Measurements from ENCODE around the gene OGN.
"Not testable (repeated sequence)": the region's sequence is repeated elsewhere in the genome, so short reads cannot be mapped to it uniquely, and the experiment has no call there.

The OGN gene

GRCh38 chr9:92432350-92432749, 28.0 kb upstream of the OGN start:
- H3K36me3 ChIP-seq (ENCODE audit: insufficient read depth, low read length), result no peaks in the 10 kb centered on the region
- TF ChIP-seq POLR2AphosphoS5 (IDR thresholded peaks at IDR 0.05; ENCODE audit: borderline replicate concordance, low read depth, low read length) (no peak), FOXP2 (optimal IDR thresholded peaks at IDR 0.05; ENCODE audit: control extremely low read depth, extremely low read length, insufficient read depth) (no peak), EZH2 (IDR thresholded peaks at IDR 0.05) (no peak)
- no peaks in the 10 kb centered on the region for H3K9me3 ChIP-seq (ENCODE audit: low read depth, low read length)
- DNase-seq (ENCODE audit: low read depth, low spot score), result no peak
- H3K27ac ChIP-seq, result peak overlapping the region; percentile 5; the same call in 1 of the 2 replicates
- no peak overlapping the region for H3K9ac ChIP-seq (ENCODE audit: insufficient read length)
- no peak overlapping the region for H3K4me3 ChIP-seq

GRCh38 chr9:92429836-92430235, 25.5 kb upstream of the OGN start:
- Histone ChIP-seq H3K4me3 (no peak overlapping the region), H3K9me3 (ENCODE audit: low read depth, low read length) (no peaks in the 10 kb centered on the region), H3K9ac (ENCODE audit: insufficient read length) (no peak overlapping the region), H3K36me3 (ENCODE audit: insufficient read depth, low read length) (no peaks in the 10 kb centered on the region), H3K27ac (no peak overlapping the region)
- DNase-seq (ENCODE audit: low read depth, low spot score), result no peak
- TF ChIP-seq FOXP2 (optimal IDR thresholded peaks at IDR 0.05; ENCODE audit: control extremely low read depth, extremely low read length, insufficient read depth), result no peak
- TF ChIP-seq POLR2AphosphoS5 (IDR thresholded peaks at IDR 0.05; ENCODE audit: borderline replicate concordance, low read depth, low read length), result no peak
- TF ChIP-seq EZH2 (IDR thresholded peaks at IDR 0.05), result no peak

GRCh38 chr9:92426501-92427145, 22.2 kb upstream of the OGN start:
- no peak overlapping the region for H3K9ac ChIP-seq (ENCODE audit: insufficient read length)
- H3K4me3 ChIP-seq, result no peak overlapping the region
- DNase-seq (ENCODE audit: low read depth, low spot score), result no peak
- no peaks in the 10 kb centered on the region for H3K36me3 ChIP-seq (ENCODE audit: insufficient read depth, low read length)
- TF ChIP-seq EZH2 (IDR thresholded peaks at IDR 0.05), result no peak
- peak overlapping the region; percentile 95; the same call in 1 of the 2 replicates for H3K27ac ChIP-seq
- no peaks in the 10 kb centered on the region for H3K9me3 ChIP-seq (ENCODE audit: low read depth, low read length)

GRCh38 chr9:92425474-92425873, 21.1 kb upstream of the OGN start:
- Histone ChIP-seq H3K9ac (ENCODE audit: insufficient read length) (peak overlapping the region; percentile 60), H3K36me3 (ENCODE audit: insufficient read depth, low read length) (no peaks in the 10 kb centered on the region), H3K4me3 (peak overlapping the region; percentile 42), H3K27ac (peak overlapping the region; percentile 95), H3K9me3 (ENCODE audit: low read depth, low read length) (no peaks in the 10 kb centered on the region)
- no peak for DNase-seq (ENCODE audit: low read depth, low spot score)
- TF ChIP-seq EZH2 (IDR thresholded peaks at IDR 0.05), result no peak
- no peak for TF ChIP-seq POLR2AphosphoS5 (IDR thresholded peaks at IDR 0.05; ENCODE audit: borderline replicate concordance, low read depth, low read length)
- no peak for TF ChIP-seq FOXP2 (optimal IDR thresholded peaks at IDR 0.05; ENCODE audit: control extremely low read depth, extremely low read length, insufficient read depth)

GRCh38 chr9:92424340-92424739, 20.0 kb upstream of the OGN start, which contains the start of gene OMD:
Gene OMD (minus strand): TSS chr9:92424471. CDS start chr9:92417558, 6,913 bp downstream.
- Histone ChIP-seq H3K4me3 (peak within 1 kb of the TSS; percentile 48), H3K9me3 (ENCODE audit: low read depth, low read length) (no peaks in the 10 kb centered on the region), H3K9ac (ENCODE audit: insufficient read length) (peak within 1 kb of the TSS; percentile 60), H3K27ac (peak within 1 kb of the TSS; percentile 95), H3K36me3 (ENCODE audit: insufficient read depth, low read length) (no peaks in the 10 kb centered on the region)
- TF ChIP-seq EZH2 (IDR thresholded peaks at IDR 0.05) (no peak), FOXP2 (optimal IDR thresholded peaks at IDR 0.05; ENCODE audit: control extremely low read depth, extremely low read length, insufficient read depth) (no peak), POLR2AphosphoS5 (IDR thresholded peaks at IDR 0.05; ENCODE audit: borderline replicate concordance, low read depth, low read length) (no peak)
- no peak for DNase-seq (ENCODE audit: low read depth, low spot score)

- TF ChIP-seq EZH2 (IDR thresholded peaks at IDR 0.05), result no peak
- no peak for TF ChIP-seq FOXP2 (optimal IDR thresholded peaks at IDR 0.05; ENCODE audit: control extremely low read depth, extremely low read length, insufficient read depth)
- no peak for TF ChIP-seq POLR2AphosphoS5 (IDR thresholded peaks at IDR 0.05; ENCODE audit: borderline replicate concordance, low read depth, low read length)
- Histone ChIP-seq H3K9me3 (ENCODE audit: low read depth, low read length) (no peaks in the 10 kb centered on the region), H3K36me3 (ENCODE audit: insufficient read depth, low read length) (no peaks in the 10 kb centered on the region), H3K9ac (ENCODE audit: insufficient read length) (no peak overlapping the region), H3K4me3 (0 out of 2 replicates have a peak overlapping the region, but pooled peaks have one; percentile 1), H3K27ac (peak overlapping the region; percentile 84; the same call in 1 of the 2 replicates)
- no peak for DNase-seq (ENCODE audit: low read depth, low spot score)
These were observed 19.2 kb upstream of the OGN start for GRCh38 chr9:92423612-92424011.

GRCh38 chr9:92422611-92423338, 18.4 kb upstream of the OGN start:
- no peak overlapping the region for H3K27ac ChIP-seq
- no peaks in the 10 kb centered on the region for H3K36me3 ChIP-seq (ENCODE audit: insufficient read depth, low read length)
- TF ChIP-seq POLR2AphosphoS5 (IDR thresholded peaks at IDR 0.05; ENCODE audit: borderline replicate concordance, low read depth, low read length) (no peak), EZH2 (IDR thresholded peaks at IDR 0.05) (no peak), FOXP2 (optimal IDR thresholded peaks at IDR 0.05; ENCODE audit: control extremely low read depth, extremely low read length, insufficient read depth) (no peak)
- no peaks in the 10 kb centered on the region for H3K9me3 ChIP-seq (ENCODE audit: low read depth, low read length)
- no peak overlapping the region for H3K4me3 ChIP-seq
- no peak overlapping the region for H3K9ac ChIP-seq (ENCODE audit: insufficient read length)
- DNase-seq (ENCODE audit: low read depth, low spot score), result no peak

- no peaks in the 10 kb centered on the region for H3K9me3 ChIP-seq (ENCODE audit: low read depth, low read length)
- H3K4me3 ChIP-seq, result no peak overlapping the region
- DNase-seq (ENCODE audit: low read depth, low spot score), result no peak
- TF ChIP-seq EZH2 (IDR thresholded peaks at IDR 0.05) (no peak), POLR2AphosphoS5 (IDR thresholded peaks at IDR 0.05; ENCODE audit: borderline replicate concordance, low read depth, low read length) (no peak), FOXP2 (optimal IDR thresholded peaks at IDR 0.05; ENCODE audit: control extremely low read depth, extremely low read length, insufficient read depth) (no peak)
- H3K36me3 ChIP-seq (ENCODE audit: insufficient read depth, low read length), result no peaks in the 10 kb centered on the region
- H3K9ac ChIP-seq (ENCODE audit: insufficient read length), result no peak overlapping the region
- no peak overlapping the region for H3K27ac ChIP-seq
These were observed 10.2 kb upstream of the OGN start for GRCh38 chr9:92414566-92414965.

- not testable (repeated sequence) for H3K4me3 ChIP-seq; H3K9ac ChIP-seq (ENCODE audit: insufficient read length); H3K27ac ChIP-seq; H3K36me3 ChIP-seq (ENCODE audit: insufficient read depth, low read length); H3K9me3 ChIP-seq (ENCODE audit: low read depth, low read length); DNase-seq (ENCODE audit: low read depth, low spot score)
These were observed 6.8 kb upstream of the OGN start for GRCh38 chr9:92411157-92411556.
